ENCODE results near the gene LAPTM4A. TPM values are rescaled to one million over a fixed set of nuclear protein-coding genes. Genes with fewer than 3 reads are reported as not detected.
A peak's percentile ranks its signal among the peaks of the same experiment; 100 is the strongest.

The LAPTM4A gene
- total RNA-seq, 1 donor from 2014 or later: 172 TPM

- intact Hi-C loops (cut with DNase I): no loop called here
- TF ChIP-seq POLR2AphosphoS5 (IDR thresholded peaks at IDR 0.05; ENCODE audit: insufficient read depth in 1 of 2, low read depth in 1 of 2): no peak
- TF ChIP-seq POLR2A (IDR thresholded peaks at IDR 0.05): no peak
- TF ChIP-seq CTCF (IDR thresholded peaks at IDR 0.05): no peak
Measured at GRCh38 chr2:20064841-20065240, 13.4 kb upstream of the LAPTM4A start.

GRCh38 chr2:20064421-20064820 is 13.0 kb upstream of the LAPTM4A start:
- Histone ChIP-seq H3K27me3 (no peaks in the 10 kb centered on the region), H3K36me3 (no peaks in the 10 kb centered on the region)
- intact Hi-C loops (cut with DNase I): no loop called here

More at GRCh38 chr2:20064841-20065240, 13.4 kb upstream of the LAPTM4A start:
- DNase-seq (ENCODE audit: extremely low spot score in 2 of 2): peak in 1 of 2 donors; percentile 32
- peak overlapping the region; percentile 2 for H3K27ac ChIP-seq
- no peaks in the 10 kb centered on the region for H3K36me3 ChIP-seq
- no peaks in the 10 kb centered on the region for H3K27me3 ChIP-seq
- H3K4me1 ChIP-seq: peaks cover 40% of the 10 kb centered on the region
- no peak overlapping the region for H3K4me3 ChIP-seq
- H3K9me3 ChIP-seq: no peaks in the 10 kb centered on the region

GRCh38 chr2:20062615-20063545 is 11.5 kb upstream of the LAPTM4A start:
- intact Hi-C loops (cut with DNase I): no loop called here
- DNase-seq (ENCODE audit: extremely low spot score in 2 of 2): peak in 1 of 2 donors; percentile 83
- TF ChIP-seq POLR2AphosphoS5 (IDR thresholded peaks at IDR 0.05; ENCODE audit: insufficient read depth in 1 of 2, low read depth in 1 of 2) (no peak), POLR2A (IDR thresholded peaks at IDR 0.05) (no peak), CTCF (IDR thresholded peaks at IDR 0.05) (no peak)
- no peaks in the 10 kb centered on the region for H3K36me3 ChIP-seq
- no peaks in the 10 kb centered on the region for H3K9me3 ChIP-seq
- no peaks in the 10 kb centered on the region for H3K27me3 ChIP-seq
- no peak overlapping the region for H3K4me3 ChIP-seq
- peaks cover 23% of the 10 kb centered on the region for H3K4me1 ChIP-seq
- H3K27ac ChIP-seq: peak overlapping the region; percentile 78

More at GRCh38 chr2:20064421-20064820, 13.0 kb upstream of the LAPTM4A start:
- TF ChIP-seq CTCF (IDR thresholded peaks at IDR 0.05): no peak
- TF ChIP-seq POLR2AphosphoS5 (IDR thresholded peaks at IDR 0.05; ENCODE audit: insufficient read depth in 1 of 2, low read depth in 1 of 2): no peak
- no peak for TF ChIP-seq POLR2A (IDR thresholded peaks at IDR 0.05)
- Histone ChIP-seq H3K4me1 (peaks cover 36% of the 10 kb centered on the region), H3K9me3 (no peaks in the 10 kb centered on the region), H3K4me3 (no peak overlapping the region), H3K27ac (peak overlapping the region; percentile 2)
- peak in 1 of 2 donors; percentile 71 for DNase-seq (ENCODE audit: extremely low spot score in 2 of 2)

- no peak overlapping the region for H3K4me3 ChIP-seq
- intact Hi-C loops (cut with DNase I): no loop called here
- no peaks in the 10 kb centered on the region for H3K27me3 ChIP-seq
- no peaks in the 10 kb centered on the region for H3K9me3 ChIP-seq
- peak overlapping the region; percentile 78 for H3K27ac ChIP-seq
- peaks cover 14% of the 10 kb centered on the region for H3K4me1 ChIP-seq
- H3K36me3 ChIP-seq: no peaks in the 10 kb centered on the region
- DNase-seq (ENCODE audit: extremely low spot score in 2 of 2): peak in 1 of 2 donors; percentile 67
- no peak for TF ChIP-seq CTCF (IDR thresholded peaks at IDR 0.05)
- TF ChIP-seq POLR2A (IDR thresholded peaks at IDR 0.05): no peak
- TF ChIP-seq POLR2AphosphoS5 (IDR thresholded peaks at IDR 0.05; ENCODE audit: insufficient read depth in 1 of 2, low read depth in 1 of 2): no peak
Measured at GRCh38 chr2:20061940-20062339, 10.5 kb upstream of the LAPTM4A start.

- H3K27me3 ChIP-seq: no peaks in the 10 kb centered on the region
- no peak overlapping the region for H3K4me3 ChIP-seq
- H3K36me3 ChIP-seq: no peaks in the 10 kb centered on the region
- TF ChIP-seq POLR2A (IDR thresholded peaks at IDR 0.05) (no peak), POLR2AphosphoS5 (IDR thresholded peaks at IDR 0.05; ENCODE audit: insufficient read depth in 1 of 2, low read depth in 1 of 2) (no peak), CTCF (IDR thresholded peaks at IDR 0.05) (no peak)
- no peaks in the 10 kb centered on the region for H3K9me3 ChIP-seq
- H3K4me1 ChIP-seq: peaks cover 9% of the 10 kb centered on the region
- no peak for DNase-seq (ENCODE audit: extremely low spot score in 2 of 2)
- intact Hi-C loops (cut with DNase I): no loop called here
- peak overlapping the region; percentile 78 for H3K27ac ChIP-seq
Measured at GRCh38 chr2:20061476-20061875, 10.0 kb upstream of the LAPTM4A start.

Data from vagina (tissue), 2 donors.